ENCODE results near the gene CIB1.

GRCh38 chr15:90210593-90210992 is 23.1 kb downstream of the CIB1 start:
- TF ChIP-seq CTCF (conservative IDR thresholded peaks at IDR 0.05; ENCODE audit: low read length) (no peak), EZH2phosphoT487 (IDR thresholded peaks at IDR 0.05; ENCODE audit: borderline replicate concordance) (no peak)
